Activated CD8-positive, alpha-beta memory T cell treated with anti-CD3 and anti-CD28 coated beads, Interleukin-2, amount 50 U/mL, for 24 hours (primary cell): Measurements from ENCODE around the gene CCDC197.

ENCODE experiments used
- DNase-seq: peaks from one replicate; pipeline ENCODE4 v3.0.0-alpha.2; 2020; ENCODE audit errors: extremely low read depth

The CCDC197 gene

DNA sequence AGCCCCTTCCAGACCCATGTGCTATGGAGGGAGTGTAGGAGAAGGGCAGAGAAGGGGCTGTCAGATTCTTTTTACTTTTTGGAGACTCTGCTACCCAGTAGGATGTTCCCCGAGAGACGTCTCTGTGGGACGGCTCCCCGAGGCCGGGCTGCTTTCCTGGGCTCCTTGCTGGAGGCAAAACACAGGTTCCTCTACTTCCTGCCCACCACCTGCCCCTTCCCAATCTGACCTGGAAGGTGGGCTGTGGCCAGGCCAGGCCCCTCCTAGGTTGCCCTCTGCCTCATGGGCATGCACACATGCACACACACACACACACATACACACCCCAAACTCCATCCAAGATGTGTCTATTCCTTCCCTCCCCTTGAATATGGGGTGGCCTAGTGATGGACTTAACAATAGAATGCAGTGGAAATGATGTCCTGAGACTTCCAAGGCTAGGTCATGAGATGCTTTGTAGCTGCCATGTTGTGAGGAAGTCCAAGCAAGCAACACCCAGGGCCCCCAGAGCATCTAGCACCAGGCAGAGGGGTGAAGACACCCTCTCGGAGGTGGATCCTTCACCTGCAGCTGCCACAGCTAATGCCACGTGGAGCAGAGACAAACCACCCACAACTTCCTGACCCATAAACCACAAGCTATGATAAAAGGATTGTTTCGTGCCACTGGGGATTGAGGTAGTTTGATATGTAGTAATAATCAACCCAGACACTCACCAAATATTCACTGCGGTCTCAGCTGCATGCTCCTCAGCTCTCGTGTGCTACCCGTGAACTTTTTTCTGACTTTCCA, 19.1 kb upstream of the CCDC197 start:
- DNase-seq, result no peak

DNA sequence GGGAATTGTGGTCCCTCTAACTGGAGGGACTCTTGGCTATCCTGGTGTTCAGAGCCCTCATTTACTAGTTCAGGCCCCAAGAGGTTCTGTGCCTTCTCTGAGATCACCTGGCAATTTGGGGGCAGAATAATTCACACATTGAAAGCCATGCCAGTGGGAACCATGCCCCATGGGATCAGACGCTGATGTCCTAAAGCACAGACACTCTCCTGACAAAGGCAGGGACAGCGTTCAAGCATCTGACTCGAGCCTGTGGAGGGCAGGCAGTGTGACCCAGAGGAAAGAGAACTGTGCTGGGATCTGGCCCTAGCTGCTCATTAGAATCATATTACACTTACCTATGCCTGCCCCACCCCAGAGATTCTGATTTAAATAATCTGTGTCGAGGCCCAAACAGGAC, 18.4 kb upstream of the CCDC197 start:
- DNase-seq, result no peak

DNA sequence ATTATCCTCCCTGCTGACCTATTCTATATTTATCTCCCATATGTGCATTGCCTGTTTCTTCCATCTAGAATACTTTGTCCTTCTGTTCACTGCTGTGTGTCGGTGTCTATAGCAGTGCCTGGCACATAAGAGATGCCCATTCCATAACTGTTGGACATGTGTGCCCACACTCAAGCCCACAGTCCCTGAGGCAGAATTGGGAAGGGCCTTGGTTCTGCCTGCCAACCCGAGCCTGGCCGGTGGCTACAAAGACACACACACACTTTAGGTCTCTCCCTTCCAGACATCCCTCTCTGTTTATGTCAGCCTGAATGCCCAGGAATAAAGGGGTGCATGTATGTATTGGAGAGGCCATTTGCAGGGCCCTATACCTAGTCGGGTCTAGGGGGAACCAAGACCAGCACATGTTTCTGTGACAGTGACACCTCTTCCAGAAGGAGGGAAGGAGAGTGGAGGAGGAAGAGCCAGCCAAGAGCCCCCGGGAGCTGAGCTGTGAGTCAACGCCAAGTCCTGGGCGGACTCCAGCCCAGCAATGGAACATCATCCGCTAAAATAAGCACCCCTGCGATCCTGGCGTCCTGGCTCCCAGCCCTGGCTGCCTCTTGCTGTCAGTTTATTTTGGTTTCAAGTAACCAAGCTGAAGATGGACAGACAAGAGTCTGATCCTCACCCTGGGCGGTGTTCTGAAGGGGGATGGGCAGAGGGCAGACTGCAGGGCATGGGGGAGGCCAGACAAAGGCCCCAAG, 16.5 kb upstream of the CCDC197 start:
- no peak for DNase-seq

DNA sequence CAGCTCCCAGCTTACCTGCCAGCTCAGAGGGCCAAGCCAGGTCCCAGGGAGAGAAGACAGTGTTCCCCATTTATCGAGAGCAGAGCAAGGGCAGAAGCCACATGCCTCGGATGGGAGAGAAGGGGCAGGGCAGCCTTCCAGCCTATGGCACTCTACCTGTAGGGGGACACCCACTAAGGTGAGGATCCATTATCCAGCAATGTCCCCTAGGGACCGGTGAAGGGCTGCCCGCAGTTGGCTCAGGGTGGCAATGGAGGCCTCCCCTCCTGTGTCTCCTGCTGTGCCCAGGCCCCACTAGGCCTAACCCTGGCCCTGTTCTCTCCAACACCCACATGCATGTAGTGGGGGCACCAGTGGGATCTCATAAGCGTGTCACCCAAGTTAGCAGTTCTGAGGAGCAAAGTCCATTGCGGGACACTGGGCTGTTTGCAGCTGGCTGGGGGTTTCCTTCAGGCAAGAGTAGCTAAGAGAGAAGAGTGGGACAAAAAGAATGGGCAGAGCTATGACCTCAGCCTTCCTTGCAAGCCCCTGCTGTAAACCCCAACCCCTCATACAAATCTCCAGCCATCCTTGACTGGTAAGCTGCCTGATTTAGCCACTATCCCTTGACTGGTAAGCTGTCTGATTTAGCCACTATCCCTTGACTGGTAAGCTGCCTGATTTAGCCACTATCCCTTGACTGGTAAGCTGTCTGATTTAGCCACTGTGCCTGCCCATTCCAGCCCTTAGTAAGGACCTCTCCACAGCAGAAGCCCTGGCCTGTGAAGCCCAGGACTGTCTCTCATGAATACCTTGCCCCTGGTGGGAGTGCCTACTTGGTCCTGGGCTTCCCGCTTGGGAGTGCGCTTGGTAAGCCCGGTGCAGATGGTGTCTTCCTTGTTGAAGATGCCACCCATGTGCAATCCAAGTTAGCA, 15.5 kb upstream of the CCDC197 start:
- no peak for DNase-seq

DNA sequence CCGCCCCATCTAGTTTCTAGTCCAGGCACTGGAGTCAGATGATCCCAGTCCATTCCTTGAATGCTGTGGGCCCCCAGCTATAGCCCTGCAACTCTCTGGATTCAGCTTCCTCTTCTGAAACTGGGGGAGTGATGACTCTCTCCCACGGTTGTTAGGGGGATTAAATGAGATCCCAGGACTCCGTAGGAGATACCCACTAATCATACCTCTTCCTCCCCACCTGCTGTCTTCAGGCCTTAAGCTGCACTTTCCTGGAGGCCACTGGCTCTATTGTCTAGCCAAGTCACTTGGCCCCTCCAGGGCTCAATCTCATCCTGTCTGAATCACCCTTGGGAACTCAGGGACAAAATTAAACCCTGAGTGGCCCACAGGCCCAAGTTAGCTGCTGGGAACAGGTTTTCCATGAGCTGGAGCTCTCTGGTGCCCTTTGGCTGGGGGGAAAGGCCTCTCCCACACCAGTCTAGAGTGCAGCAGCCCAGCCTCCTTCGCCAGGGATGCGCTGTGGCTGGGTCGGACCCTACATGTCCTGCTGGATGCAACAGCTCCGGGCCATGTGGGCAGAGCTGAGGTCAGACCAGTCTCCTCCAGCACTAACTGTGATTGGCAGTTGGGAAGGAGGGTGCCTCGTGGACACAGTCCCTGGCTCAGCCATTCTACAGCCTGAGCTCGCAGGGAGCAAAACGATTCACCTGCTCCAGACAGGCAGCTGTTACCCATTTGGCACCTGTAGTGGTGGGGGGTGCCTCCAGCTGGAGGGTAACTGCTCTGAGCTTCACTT, 14.7 kb upstream of the CCDC197 start:
- DNase-seq, result no peak

DNA sequence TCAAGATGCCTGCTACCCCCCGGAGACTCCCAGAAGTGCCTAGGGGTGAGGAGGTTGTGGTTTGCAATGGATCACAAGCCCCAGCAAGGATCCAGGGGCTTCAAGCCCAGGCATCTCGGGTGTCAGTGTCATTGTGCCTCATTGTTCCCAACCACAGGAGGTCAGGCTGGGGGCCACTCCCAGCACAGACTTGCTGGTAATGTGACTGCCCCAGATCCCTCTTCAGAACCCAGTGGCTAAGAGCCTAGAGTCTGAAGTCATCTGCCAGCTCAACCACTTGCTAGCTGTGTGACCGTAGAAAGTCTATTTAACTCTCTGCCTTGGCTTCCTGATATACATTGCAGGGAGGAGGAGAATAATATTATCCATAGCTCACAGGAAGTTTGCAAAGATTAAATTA, 13.0 kb upstream of the CCDC197 start:
- DNase-seq, result no peak

DNA sequence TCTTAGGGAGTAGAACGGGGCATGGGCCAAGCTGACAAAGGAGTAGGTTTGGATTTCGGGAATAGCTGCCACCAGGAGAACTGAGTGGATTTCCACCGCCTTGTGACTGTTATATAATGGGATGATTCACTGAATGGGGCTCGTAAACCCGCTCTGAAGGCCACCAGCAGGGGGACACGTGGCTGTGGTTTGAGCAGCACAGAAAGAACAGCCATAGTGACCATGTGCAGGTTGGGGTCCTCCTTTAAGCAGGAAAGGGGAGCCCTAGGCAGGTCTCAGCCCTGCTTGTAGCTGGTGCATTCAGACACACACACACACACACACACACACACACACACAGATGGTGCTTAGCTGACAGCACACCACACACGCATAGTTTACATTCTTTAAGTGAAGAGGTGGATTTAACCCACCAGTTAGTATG, 12.1 kb upstream of the CCDC197 start:
- DNase-seq, result no peak

DNA sequence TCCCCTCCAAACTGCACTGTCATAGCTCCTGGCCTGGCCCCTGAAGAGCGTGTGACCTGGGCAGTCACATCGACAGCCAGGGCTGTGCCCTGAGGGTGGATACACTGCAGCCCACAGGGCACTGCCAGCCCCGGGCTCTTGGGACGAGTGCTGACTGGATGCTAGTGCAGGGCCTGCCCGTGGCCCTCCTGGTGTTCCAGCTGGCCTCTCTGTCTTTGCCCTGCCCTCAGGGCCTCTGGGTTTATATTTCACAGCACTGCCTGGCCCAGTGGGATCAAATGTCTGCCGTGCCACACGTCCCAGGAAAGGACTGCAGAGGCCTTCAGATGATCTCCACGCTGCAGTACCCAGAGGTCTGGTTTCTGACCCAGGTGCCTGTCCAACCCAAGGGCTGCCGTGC, 10.1 kb upstream of the CCDC197 start:
- no peak for DNase-seq

DNA sequence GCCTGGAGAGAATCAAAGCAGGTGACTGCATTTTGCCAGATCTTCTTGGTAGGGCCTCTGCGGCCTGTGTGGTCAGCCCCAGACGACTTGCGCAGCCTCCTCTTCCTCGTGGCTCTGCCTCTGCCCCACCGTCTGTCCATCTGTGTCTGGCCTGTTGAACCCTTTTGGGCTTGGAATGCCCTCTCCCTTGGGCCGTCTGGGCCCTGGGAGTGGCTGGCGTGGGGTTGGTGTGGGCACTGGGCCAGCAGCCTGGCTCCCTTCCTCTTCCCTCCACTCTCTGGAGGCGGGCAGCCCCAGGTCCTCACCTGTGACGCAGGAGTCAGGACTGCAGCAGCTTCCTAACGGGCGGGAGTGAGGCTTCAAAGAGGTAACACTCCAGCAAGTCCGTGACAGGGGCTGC, 9.7 kb upstream of the CCDC197 start:
- no peak for DNase-seq

DNA sequence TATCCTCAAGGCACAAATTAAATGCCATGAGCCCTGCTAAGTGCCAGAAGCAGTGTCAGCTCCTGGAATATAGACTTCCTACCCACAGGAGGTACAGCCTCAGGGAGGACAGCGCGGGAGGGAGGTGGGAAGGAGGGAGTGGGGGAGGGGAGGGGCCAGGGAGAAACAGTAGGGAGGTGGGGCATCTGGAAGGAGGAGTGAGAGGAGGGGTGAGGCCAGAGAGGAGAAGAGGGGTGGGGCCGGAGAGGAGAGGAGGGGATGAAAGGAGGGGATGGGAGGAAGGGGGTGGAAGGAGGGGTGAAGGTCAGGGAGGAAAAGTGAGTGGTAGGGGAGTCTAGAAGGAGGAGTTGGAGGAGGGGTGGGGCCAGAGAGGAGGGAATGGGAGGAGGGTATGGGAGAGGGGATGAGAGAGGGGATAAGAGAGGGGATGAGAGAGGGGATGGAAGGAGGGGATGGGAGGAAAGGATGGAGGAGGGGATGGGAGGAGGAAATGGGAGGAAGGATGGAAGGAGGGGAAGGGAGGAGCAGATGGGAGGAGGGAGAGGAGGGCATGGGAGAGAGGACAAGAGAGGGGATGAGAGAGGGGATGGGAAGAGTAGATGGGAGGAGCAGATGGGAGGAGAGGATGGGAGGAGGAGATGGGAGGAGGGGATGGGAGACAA, 9.2 kb upstream of the CCDC197 start:
- DNase-seq, result no peak

DNA sequence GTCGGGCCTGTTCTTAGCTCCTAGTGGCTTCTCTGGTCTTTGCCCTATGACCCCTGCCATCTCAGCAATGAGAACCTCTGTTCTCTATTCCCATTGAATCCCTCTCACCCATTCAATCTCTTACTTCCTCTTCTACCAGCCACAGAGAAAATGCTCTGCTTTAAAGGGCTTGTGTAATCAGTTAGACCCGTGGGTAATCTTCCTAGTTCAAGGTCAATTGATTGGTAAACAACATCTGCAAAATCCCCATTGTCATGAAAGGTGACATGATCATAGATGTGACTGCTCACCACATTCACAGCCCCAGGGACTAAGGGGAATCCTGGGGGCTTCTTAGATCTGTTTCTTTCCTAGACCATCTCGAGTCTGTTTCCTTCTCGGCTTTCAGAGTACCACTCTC, 7.2 kb upstream of the CCDC197 start:
- no peak for DNase-seq

DNA sequence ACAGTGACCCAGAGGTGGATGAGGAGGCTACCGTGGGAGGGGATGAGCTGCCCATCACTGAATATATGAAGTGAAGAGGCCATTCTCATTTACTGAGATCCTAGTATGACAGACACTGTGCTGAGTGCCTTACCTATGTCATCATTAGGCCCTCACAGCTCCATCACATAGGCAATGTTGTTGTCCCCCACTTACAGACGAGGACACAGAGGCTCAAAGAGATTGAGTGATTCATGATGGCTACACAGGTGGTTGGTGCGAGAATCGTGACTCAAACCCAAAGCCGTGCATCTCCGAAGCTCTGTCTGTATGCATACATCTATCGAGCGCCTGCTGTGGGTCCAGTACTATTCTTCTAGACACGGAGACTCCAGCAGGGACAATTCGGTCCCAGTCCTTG, 5.9 kb upstream of the CCDC197 start:
- no peak for DNase-seq

DNA sequence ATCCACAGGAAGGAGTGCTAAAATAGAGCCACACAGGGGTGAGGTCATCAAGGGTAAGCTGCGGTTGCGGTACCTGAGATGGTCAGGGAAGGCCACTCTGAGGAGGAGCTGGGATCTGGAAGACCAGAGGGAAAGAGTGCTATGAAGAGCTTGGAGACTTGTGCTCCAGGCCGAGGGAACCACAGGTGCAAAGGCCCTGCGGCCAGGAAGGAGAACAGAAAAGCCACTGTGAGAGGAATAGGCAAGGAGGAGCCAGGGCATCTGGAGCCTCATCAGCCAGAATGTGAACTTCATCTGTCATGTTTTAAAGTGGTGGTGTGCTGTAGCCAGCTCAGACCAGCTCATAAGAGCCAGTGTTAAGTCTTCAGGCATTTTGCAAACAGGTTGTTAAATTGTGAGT, 5.5 kb upstream of the CCDC197 start:
- DNase-seq, result no peak

DNA sequence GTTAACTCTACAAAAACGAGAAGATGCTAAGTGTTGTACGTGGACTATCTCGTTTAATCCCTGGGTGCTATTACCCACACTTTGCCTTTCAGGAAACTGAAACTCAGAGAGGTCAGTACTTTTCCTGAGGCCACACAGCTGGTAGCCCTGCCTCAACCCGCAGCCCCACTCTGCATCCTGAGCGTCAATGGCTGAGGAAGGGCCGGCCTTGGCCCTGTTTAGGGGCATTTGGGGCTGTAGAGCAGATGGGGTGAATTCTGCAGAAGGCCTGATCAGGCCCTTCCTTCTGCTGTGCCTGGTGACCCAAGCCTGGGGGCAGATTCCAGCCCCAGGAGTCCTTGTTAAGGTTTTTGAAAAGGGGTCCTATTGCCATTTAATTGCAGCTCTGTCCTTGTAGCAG, 3.7 kb upstream of the CCDC197 start:
- no peak for DNase-seq

DNA sequence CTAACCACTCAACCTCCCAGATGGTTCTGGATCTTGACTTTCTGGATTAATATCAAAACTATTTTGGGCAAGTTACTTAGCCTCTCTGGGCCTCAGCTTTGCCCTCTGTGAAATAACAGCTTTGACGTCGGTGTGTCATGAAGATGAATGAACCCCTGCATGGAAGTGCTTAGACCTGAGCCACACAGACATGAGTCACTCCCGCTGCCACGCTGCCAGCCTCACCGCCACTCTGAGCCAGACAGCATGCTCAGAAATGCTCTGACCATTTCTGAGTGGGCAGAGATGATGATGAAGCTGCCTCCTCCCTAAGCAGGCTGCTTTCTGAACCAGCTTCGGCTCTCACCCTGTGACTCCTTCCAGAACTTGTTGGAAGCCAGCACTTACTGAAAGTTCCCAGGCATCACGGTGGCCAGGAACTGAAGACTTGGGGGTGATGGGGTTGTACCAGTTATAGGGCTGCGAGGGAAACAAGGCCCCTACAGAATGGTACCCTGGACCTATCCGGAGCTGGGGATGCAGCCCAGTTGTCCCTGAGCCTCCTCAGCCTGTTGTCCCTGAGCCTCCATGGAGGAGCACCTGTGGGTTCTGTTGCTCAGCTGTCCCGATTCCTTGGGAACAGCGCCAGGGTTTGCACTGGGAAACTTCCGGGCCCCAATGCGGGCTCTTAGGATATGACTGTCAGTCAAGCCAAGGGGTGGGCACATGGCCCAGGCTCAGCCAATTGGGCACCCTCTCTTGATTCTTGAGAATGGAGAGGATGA, 2.0 kb upstream of the CCDC197 start:
- DNase-seq, result no peak

DNA sequence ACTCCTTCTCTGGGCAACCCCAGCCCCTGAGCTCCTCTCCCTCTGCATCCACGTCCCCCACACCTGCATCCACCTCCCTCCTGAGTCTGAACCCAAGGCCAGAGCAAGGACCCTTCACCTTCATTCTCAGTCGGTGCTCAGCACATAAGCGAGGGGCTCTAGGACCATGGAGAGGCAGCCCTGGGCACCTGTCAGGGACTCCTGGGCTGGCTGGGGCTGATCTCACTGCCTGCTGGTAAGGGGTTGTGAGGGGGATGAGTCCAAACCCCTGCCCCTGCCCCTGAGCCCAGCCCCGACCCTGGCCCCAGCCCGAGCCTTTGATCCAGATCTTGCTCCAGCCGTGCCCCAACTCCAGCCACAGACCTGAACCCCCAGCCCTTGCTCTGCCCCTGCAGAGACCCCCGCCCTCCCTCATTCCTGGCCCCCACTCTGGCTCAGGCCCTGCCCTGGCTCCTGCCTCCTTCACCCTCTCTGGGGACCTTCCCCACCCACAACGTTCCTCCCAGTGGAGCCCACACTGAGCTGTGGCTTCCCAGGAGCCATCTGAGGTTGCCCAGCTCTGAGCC, 888 bp upstream of the CCDC197 start:
- DNase-seq, result no peak

DNA sequence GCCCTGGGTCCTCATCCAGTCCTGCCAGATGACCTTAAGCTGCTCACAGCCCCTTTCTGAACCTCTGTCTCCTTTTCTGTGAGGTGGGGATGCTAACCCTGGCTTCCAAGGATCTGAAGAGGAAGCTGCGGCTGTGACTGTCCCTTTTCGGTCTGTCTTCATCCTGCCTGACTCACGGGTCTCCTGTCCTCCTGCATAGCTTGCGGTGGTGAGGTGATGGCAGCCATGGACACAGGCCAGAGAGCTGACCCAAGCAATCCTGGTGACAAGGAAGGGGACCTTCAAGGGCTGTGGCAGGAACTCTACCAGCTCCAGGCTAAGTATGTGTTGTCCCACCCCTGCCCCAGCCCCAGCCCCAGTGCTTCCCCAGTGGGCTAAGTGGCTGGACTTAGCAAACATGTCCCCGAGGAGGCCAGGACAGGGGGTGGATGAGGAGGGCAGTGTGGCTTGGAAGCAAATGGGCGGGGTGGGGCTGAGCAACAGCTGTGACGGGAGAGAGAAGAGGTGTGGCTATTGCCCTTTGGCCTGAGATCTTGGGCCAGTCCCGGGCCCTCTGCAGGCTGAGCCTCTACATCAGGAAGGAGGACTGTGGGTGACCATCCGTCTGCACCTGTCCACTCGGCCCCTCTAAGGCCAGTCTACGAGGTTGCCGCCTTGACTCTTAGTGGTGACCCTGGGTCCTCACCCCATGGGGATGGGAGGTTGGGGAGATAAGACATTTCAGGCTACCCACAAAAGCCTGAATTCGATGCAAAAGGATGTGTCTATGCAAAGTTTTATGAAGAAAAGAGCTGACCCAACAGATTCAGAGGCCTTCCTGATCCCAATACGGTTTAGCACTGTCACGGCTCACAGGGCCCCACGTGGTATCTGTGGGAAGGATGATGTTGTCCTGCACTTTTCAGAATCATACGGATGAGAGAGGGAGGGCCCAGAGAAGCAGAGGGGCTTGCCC, 1.1 kb downstream of the CCDC197 start:
- DNase-seq, result no peak

DNA sequence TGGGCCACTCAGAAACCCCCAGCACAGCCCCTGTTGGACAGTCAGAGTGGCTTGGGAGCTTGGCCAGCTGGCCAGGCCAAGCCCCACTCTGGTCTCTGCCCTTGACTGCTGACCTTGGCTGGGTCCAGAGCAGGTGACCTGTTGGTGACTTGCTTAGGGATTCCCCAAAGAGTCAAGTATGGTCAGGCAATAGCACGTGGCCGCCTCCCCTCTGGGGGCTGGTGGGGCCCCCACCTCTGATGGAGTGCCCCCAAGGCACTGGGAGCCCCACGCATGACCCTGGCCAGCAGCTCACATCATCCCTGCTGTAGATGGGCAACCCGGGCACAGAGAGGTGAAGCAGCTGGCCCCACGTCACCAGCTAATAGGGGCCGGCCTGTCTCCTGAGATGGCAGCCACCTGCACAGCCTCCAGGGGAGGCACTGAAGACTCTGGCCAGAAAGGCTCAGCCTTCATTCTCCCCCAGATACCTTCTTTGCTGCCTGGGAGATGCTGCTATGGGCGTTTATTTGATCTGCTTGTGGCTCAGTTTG, 1.8 kb downstream of the CCDC197 start:
- no peak for DNase-seq

DNA sequence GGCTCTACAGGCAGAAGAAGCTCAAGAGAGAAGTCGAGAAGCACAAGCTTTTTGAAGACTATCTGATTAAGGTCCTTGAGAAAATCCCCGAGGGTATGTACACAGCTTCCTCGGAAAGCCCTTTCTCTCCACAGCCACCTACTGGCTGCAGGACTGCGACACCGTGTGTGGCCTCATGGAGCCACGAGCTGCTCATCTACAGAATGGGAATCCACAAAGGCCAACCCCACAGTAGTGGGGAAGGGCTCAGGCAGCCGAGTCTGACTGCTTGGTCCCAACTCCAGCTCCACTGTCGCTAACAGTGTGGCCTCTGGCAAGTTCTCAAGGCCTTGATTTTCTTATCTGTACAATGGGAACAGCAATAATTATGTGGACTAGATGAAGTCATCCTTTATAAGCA, 2.5 kb downstream of the CCDC197 start:
- DNase-seq, result no peak
